ENCODE results near the gene SCRT2. TPM values are rescaled to one million over a fixed set of nuclear protein-coding genes. Genes with fewer than 3 reads are reported as not detected.

Gene SCRT2
- total and polyA plus RNA-seq, 9 of the 15 experiments (the other 6 are each of a cell fraction or from before 2014, with no cell fraction given): 0.04 to 0.75 (median 0.13) TPM; not detected in 2

- TF ChIP-seq PBX2 (CRISPR knock-in tag; IDR thresholded peaks at IDR 0.05; ENCODE audit: low read depth) (no peak), PBX2 (tag; conservative IDR thresholded peaks at IDR 0.05; ENCODE audit: low read depth) (no peak), RAD21 (CRISPR knock-in tag; conservative IDR thresholded peaks at IDR 0.05 in 1 of 2, IDR thresholded peaks at IDR 0.05 in 1 of 2) (no peak), ARID2 (IDR thresholded peaks at IDR 0.05) (no peak), NFATC3 (IDR thresholded peaks at IDR 0.05) (no peak), ZNF445 (CRISPR knock-in tag; IDR thresholded peaks at IDR 0.05; ENCODE audit: low read depth) (no peak), ZNF695 (CRISPR knock-in tag; IDR thresholded peaks at IDR 0.05) (no peak)
Measured at GRCh38 chr20:658202-658601, 17.4 kb downstream of the SCRT2 start (continued).

Measured in K562 (cell line).